DND-41 (cell line): ENCODE data around the gene SENP3.
A peak's percentile ranks its signal among the peaks of the same experiment; 100 is the strongest.

ENCODE experiments used
- ATAC-seq: fragments of 200-7000 bp; cut with Tn5 transposase; 3 replicates; pipeline ENCODE4 v1.9.1; 2021; ENCODE audit warnings: low read depth; ENCODE audit not compliant: insufficient read depth
- DNase-seq: peaks from one replicate; pipeline ENCODE4 v3.0.0-alpha.2; 2020
- H2AFZ ChIP-seq: 2 replicates; pipeline ENCODE4 v1.6.0; 2012; ENCODE audit warnings: low read depth, low read length
- H3K27ac ChIP-seq: 2 replicates; pipeline ENCODE4 v1.5.1; 2012; ENCODE audit warnings: low read length, inconsistent platforms
- H3K27me3 ChIP-seq: fragments of 200-600 bp; sonication (generic); 2 replicates; pipeline ENCODE4 v1.6.0; 2012; ENCODE audit warnings: low read length, mild to moderate bottlenecking, inconsistent platforms; ENCODE audit not compliant: insufficient read depth, poor library complexity
- H3K36me3 ChIP-seq: 2 replicates; pipeline ENCODE4 v1.5.1; 2012; ENCODE audit warnings: low read length, inconsistent platforms; ENCODE audit not compliant: insufficient read depth
- H3K4me1 ChIP-seq: 2 replicates; pipeline ENCODE4 v1.5.1; 2012; ENCODE audit warnings: mild to moderate bottlenecking, low read length; ENCODE audit not compliant: insufficient read depth
- H3K4me2 ChIP-seq: 2 replicates; pipeline ENCODE4 v1.6.0; 2012; ENCODE audit warnings: mild to moderate bottlenecking, moderate library complexity, low read length, inconsistent platforms; ENCODE audit not compliant: insufficient read depth
- H3K4me3 ChIP-seq, 2 experiments: fragments of 200-600 bp in 1 of 2; shearing (Covaris generic) in 1 of 2; 2 replicates each; pipeline ENCODE4 v1.5.1; 2012 to 2016; ENCODE audit warnings: inconsistent platforms in 2 of 2, low read length in 2 of 2, mild to moderate bottlenecking in 2 of 2, low read depth in 1 of 2, moderate library complexity in 1 of 2
- H3K79me2 ChIP-seq: 2 replicates; pipeline ENCODE4 v1.6.0; 2012; ENCODE audit warnings: low read length, inconsistent platforms; ENCODE audit not compliant: insufficient read depth
- H3K9ac ChIP-seq: 2 replicates; pipeline ENCODE4 v1.6.0; 2012; ENCODE audit warnings: low read depth, mild to moderate bottlenecking, inconsistent platforms, low read length, moderate library complexity
- H3K9me3 ChIP-seq: 2 replicates; pipeline ENCODE4 v1.5.1; 2012; ENCODE audit warnings: low read length, moderate library complexity, mild to moderate bottlenecking, inconsistent platforms; ENCODE audit not compliant: insufficient read depth, severe bottlenecking
- H4K20me1 ChIP-seq: 2 replicates; pipeline ENCODE4 v1.6.0; 2012; ENCODE audit warnings: low read length; ENCODE audit not compliant: insufficient read depth
- EZH2 ChIP-seq: IDR thresholded peaks from 3 replicates; pipeline ENCODE4 v1.6.1; 2012; ENCODE audit warnings: borderline replicate concordance, low read depth, mild to moderate bottlenecking, moderate library complexity, low read length, inconsistent platforms; ENCODE audit not compliant: severe bottlenecking
- TF ChIP-seq, protein P1 (sequence below): IDR thresholded peaks from 2 replicates; pipeline ENCODE4 v1.5.1; 2012; ENCODE audit warnings: borderline replicate concordance, low read length, moderate library complexity, mild to moderate bottlenecking; ENCODE audit not compliant: poor library complexity, severe bottlenecking; ENCODE audit errors: extremely low read depth

SENP3 gene

DNA sequence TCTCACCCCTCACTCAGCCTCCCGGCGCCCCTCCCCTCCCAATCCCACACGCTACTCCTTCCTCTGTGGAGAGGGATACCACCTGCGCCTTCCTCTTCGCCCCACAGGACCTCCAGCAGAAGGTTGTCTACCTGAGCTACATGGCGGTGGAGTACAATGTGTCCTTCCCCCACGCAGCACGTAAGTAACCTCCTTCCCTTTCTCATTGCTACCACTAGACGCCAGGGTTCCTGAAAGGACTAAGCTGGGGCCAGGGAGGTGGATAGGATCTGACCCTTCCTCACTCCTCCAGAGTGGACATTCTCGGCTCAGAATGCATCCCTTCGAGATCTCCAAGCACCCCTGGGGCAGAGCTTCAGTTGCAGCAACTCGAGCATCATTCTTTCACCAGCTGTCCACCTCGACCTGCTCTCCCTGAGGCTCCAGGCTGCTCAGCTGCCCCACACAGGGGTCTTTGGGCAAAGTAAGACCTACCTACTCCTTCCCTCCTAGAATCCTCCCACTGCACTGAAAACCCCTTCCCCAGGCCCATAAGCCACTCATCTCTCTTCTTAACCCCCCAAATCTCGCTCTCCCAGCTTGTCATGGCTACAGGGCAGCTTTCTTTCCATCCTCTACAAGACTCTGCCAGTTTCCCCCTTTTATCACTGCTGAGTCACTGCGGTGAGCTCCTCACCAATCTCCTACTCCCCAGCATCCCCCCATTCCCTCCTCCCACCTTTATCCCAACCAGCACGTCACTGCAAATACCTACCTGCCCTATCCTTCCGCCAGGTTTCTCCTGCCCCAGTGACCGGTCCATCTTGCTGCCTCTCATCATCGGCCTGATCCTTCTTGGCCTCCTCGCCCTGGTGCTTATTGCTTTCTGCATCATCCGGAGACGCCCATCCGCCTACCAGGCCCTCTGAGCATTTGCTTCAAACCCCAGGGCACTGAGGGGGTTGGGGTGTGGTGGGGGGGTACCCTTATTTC lies 19.2 kb downstream of the SENP3 start:
- no peak overlapping the region for H2AFZ ChIP-seq
- no peak overlapping the region for H3K9ac ChIP-seq
- no peak overlapping the region for H3K4me2 ChIP-seq
- 0 out of 2 replicates have a peak overlapping the region, but pooled peaks have one; percentile 69 for H3K27ac ChIP-seq
- H3K79me2 ChIP-seq, result peaks cover 67% of the 10 kb centered on the region
- no peak overlapping the region for H3K4me3 ChIP-seq
- peaks cover 67% of the 10 kb centered on the region for H3K4me1 ChIP-seq
- H3K9me3 ChIP-seq, result no peaks in the 10 kb centered on the region
- peaks cover 35% of the 10 kb centered on the region for H4K20me1 ChIP-seq
- TF ChIP-seq, protein P1, sequence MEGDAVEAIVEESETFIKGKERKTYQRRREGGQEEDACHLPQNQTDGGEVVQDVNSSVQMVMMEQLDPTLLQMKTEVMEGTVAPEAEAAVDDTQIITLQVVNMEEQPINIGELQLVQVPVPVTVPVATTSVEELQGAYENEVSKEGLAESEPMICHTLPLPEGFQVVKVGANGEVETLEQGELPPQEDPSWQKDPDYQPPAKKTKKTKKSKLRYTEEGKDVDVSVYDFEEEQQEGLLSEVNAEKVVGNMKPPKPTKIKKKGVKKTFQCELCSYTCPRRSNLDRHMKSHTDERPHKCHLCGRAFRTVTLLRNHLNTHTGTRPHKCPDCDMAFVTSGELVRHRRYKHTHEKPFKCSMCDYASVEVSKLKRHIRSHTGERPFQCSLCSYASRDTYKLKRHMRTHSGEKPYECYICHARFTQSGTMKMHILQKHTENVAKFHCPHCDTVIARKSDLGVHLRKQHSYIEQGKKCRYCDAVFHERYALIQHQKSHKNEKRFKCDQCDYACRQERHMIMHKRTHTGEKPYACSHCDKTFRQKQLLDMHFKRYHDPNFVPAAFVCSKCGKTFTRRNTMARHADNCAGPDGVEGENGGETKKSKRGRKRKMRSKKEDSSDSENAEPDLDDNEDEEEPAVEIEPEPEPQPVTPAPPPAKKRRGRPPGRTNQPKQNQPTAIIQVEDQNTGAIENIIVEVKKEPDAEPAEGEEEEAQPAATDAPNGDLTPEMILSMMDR, result no peak
- no peak for TF ChIP-seq EZH2
- DNase-seq (no peak), ATAC-seq (no peak)
- H3K27me3 ChIP-seq, result no peaks in the 10 kb centered on the region
- H3K36me3 ChIP-seq, result peaks cover 63% of the 10 kb centered on the region

DNA sequence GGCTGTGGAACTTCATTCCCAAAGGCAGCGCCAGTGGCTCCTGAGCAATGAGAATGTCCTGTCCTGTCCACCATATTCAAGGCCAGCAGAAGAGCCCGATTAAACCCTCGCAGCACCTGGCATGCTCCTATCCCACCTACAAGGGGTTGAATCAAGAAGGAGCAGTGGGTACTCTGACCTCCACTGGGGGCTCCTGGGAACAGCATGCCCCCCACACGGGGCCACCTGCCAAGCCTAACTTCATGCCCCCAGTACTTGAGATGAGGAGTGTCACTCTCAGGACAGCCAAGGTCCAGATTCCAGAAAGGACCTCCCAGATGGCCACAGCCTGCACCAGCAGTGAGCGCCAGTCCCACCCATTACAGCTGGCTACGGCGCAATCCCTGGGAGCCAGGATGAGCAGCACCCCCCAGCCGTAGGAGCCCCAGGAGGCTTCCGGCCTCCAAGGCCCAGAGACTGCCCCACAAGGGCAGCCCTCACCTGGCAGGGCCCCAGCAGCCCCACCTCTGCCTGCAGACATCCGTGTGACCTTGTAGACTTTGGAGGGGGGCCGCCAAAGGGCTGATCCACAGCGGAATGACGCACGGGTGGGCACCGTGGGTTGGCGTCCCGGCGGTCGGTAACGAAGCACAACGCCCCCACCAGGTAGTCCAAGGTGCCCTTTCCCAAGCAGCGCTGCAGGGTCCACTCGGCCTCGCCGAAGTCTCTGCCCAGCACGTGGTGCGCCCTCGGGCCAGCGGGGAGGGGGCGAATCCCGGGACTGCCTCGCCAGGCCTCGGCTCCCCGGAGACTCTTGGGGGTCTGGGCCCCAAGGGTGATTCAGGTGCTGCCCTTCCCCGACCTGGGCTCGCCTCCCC lies 20.9 kb downstream of the SENP3 start:
- peak overlapping the region; percentile 67 for H3K4me2 ChIP-seq
- H3K4me3 ChIP-seq, result peak overlapping the region; percentile 9 to 87; a peak in 3 of 4 replicates
- no peak for ATAC-seq
- H3K79me2 ChIP-seq, result peaks cover 57% of the 10 kb centered on the region
- H3K9ac ChIP-seq, result peak overlapping the region; percentile 88
- no peaks in the 10 kb centered on the region for H3K9me3 ChIP-seq
- peak overlapping the region; percentile 74 for H2AFZ ChIP-seq
- peaks cover 54% of the 10 kb centered on the region for H3K4me1 ChIP-seq
- no peaks in the 10 kb centered on the region for H3K27me3 ChIP-seq
- no peak for DNase-seq
- peaks cover 60% of the 10 kb centered on the region for H3K36me3 ChIP-seq
- peak overlapping the region; percentile 98 for H3K27ac ChIP-seq
- peaks cover 19% of the 10 kb centered on the region for H4K20me1 ChIP-seq
- TF ChIP-seq, protein P1, result peak; percentile 28
- TF ChIP-seq EZH2, result no peak

DNA sequence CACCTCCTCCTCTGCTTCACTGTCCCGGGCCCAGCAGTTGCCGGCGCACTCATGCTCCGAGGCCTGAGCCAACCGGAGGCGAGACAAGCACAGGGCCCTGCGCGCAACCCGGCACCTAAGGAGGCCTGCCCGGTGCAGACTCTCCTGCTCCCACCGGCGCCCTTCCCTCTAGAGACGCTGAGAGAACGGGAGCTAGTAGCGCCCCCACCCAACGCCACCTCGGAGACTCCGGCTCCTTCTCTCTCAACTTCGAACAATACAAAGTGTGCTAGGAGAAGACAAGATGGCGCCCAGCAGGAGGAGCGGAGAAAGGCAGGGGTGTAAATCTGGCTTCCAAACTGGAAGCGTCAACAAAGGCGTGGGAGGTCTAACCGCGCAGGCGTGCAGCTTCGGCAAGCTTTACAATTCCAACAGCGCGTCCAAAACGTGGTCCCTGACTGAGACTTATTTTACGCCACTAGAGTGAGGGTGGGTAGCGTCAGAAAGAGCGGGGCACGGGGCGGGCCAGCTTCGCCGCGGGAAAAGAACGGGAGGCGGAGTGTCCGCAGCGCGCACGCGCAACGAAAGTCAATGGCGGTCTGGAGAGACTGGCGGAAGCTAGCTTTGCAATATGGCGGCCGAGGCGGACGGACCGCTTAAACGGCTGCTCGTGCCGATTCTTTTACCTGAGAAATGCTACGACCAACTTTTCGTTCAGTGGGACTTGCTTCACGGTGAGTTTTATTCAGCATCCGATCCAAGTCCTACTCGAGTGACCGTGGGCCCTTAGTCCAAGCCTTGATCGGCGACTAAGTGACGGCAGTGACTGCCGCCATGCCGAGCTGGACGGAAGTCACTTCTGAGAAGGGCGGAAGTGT lies 21.8 kb downstream of the SENP3 start, which contains the start of gene MPDU1:
MPDU1 (plus strand) TSS at position 600 of the 857 bp plus-strand sequence; CDS start at position 611, 11 bp downstream.
- TF ChIP-seq EZH2, result no peak
- TF ChIP-seq, protein P1, result no peak
- Histone ChIP-seq H3K27me3 (no peaks in the 10 kb centered on the region), H3K9me3 (no peaks in the 10 kb centered on the region), H3K27ac (peak within 1 kb of the TSS; percentile 98), H4K20me1 (peaks cover 11% of the 10 kb centered on the region), H3K4me1 (peaks cover 51% of the 10 kb centered on the region), H3K4me2 (peak within 1 kb of the TSS; percentile 84), H2AFZ (peak within 1 kb of the TSS; percentile 82), H3K9ac (peak within 1 kb of the TSS; percentile 88), H3K4me3 (peak within 1 kb of the TSS; percentile 68 to 87), H3K36me3 (peaks cover 61% of the 10 kb centered on the region), H3K79me2 (peaks cover 56% of the 10 kb centered on the region)
- DNase-seq, result peak; percentile 98
- ATAC-seq, result peak; percentile 70
